ENCODE measurements around the gene ACTG2. TPM values are rescaled to one million over a fixed set of nuclear protein-coding genes. Genes with fewer than 3 reads are reported as not detected.

Gene ACTG2
- total RNA-seq, 2 donors from 2014 or later: 251 to 325 TPM

DNA sequence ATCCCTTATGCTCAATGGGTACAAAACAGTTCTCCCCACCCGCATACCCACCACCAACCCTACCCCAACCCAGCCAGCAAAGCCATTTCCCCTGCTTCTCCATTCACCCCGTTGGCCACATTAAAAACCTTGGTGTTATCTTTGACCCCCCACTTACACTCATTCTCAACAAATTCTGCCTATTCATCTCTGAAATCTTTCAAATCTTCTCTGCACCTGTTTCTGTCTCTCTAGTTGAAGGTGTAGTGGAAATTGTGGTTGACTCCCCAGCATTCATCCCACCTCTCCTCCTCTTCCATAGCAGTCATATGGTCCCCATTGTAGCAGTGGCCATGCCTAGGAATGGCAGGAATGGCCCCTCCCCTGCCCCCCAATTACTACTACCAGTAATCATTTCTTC lies 71.4 kb downstream of the ACTG2 start:
- Histone ChIP-seq H3K27me3 (replicated peaks; ENCODE audit: insufficient read depth) (no peaks in the 10 kb centered on the region), H3K9me3 (no peaks in the 10 kb centered on the region), H3K4me1 (ENCODE audit: control insufficient read depth in 1 of 2, low read depth in 2 of 2) (no peaks in the 10 kb centered on the region), H3K36me3 (peaks cover 8% of the 10 kb centered on the region), H3K4me3 (no peak overlapping the region), H3K27ac (no peak overlapping the region)
- DNase-seq (ENCODE audit: low spot score) (no peak), ATAC-seq (ENCODE audit: insufficient number of reproducible peaks, low FRiP score, low read depth) (no peak)
- TF ChIP-seq, protein P1, sequence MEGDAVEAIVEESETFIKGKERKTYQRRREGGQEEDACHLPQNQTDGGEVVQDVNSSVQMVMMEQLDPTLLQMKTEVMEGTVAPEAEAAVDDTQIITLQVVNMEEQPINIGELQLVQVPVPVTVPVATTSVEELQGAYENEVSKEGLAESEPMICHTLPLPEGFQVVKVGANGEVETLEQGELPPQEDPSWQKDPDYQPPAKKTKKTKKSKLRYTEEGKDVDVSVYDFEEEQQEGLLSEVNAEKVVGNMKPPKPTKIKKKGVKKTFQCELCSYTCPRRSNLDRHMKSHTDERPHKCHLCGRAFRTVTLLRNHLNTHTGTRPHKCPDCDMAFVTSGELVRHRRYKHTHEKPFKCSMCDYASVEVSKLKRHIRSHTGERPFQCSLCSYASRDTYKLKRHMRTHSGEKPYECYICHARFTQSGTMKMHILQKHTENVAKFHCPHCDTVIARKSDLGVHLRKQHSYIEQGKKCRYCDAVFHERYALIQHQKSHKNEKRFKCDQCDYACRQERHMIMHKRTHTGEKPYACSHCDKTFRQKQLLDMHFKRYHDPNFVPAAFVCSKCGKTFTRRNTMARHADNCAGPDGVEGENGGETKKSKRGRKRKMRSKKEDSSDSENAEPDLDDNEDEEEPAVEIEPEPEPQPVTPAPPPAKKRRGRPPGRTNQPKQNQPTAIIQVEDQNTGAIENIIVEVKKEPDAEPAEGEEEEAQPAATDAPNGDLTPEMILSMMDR (IDR thresholded peaks at IDR 0.05): no peak

DNA sequence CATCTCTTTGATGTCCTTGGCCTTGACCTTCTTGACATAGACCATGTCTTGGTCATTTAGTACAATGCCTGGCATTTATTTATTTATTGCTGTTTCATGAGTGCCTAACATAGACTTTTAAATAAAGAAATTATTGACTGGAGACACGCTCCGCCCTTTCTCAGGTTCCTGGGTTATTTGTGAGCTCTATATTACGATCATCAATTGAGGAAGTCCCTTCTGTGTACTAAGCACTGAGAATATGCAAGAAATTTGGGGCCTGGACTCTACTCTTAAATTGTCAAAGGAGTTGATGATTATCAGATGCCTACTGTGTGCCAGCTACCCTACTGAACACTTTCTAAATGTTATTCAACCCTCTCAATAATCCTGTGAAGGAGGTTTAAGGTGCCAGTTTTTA lies 72.2 kb downstream of the ACTG2 start:
- H3K36me3 ChIP-seq: no peaks in the 10 kb centered on the region
- H3K27me3 ChIP-seq (replicated peaks; ENCODE audit: insufficient read depth): no peaks in the 10 kb centered on the region
- TF ChIP-seq, protein P1 (IDR thresholded peaks at IDR 0.05): no peak
- ATAC-seq (ENCODE audit: insufficient number of reproducible peaks, low FRiP score, low read depth): no peak
- no peak overlapping the region for H3K4me3 ChIP-seq
- no peaks in the 10 kb centered on the region for H3K9me3 ChIP-seq
- peaks cover under 1 to 3% of the 10 kb centered on the region in 2 donors for H3K4me1 ChIP-seq (ENCODE audit: control insufficient read depth in 1 of 2, low read depth in 2 of 2)
- DNase-seq (ENCODE audit: low spot score): no peak
- H3K27ac ChIP-seq: no peak overlapping the region

DNA sequence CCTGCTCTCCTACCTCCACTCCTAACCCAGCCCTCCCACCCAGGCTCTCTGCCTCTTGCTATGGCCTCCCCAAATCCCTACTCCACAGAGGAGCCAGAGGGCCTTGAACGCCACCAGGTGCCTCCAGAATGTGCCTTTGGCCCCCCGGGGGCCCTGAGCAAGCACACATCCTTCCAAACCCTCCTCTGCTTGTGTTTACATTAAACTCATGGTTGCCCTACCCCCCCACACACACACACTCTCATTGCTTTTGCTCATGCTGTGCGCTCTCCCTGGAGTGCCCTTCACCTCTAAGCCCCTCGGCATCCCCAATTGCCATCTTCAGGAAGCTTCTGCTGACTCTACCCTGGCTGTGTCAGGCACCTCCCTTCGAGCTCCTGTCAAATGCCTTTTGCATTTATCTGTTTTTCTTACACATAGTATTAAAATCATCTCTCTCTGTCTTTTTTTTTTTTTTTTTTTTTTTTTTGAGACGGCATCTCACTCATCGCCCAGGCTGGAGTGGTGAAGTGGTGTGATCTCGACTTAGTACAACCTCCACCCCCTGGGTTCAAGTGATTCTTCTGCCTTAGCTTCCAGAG lies 75.6 kb downstream of the ACTG2 start:
- TF ChIP-seq, protein P1 (IDR thresholded peaks at IDR 0.05): no peak
- Histone ChIP-seq H3K4me1 (ENCODE audit: control insufficient read depth in 1 of 2, low read depth in 2 of 2) (peaks cover 15 to 21% of the 10 kb centered on the region in 2 donors), H3K9me3 (no peaks in the 10 kb centered on the region), H3K36me3 (no peaks in the 10 kb centered on the region), H3K4me3 (no peak overlapping the region), H3K27me3 (replicated peaks; ENCODE audit: insufficient read depth) (no peaks in the 10 kb centered on the region), H3K27ac (no peak overlapping the region)
- DNase-seq (ENCODE audit: low spot score): no peak
- no peak for ATAC-seq (ENCODE audit: insufficient number of reproducible peaks, low FRiP score, low read depth)

DNA sequence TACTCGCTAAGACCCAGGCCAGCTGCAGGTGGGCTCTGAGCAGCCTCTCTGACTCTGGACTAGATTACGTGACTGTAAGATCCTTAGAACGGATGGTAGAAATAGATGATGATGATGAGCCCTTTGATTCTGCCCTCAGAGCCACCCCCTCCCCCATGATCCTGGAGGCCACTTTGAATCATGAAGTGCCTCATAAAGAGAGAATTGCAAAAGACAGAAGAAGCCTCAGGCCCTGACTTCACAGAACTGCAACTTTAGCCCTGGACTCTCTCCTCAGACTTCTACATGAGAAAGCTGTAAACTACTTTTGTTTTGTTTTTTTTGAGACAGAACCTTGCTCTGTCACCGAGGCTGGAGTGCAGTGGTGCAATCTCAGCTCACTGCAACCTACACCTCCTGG lies 76.5 kb downstream of the ACTG2 start:
- Histone ChIP-seq H3K27me3 (replicated peaks; ENCODE audit: insufficient read depth) (no peaks in the 10 kb centered on the region), H3K9me3 (no peaks in the 10 kb centered on the region), H3K4me3 (no peak overlapping the region), H3K27ac (no peak overlapping the region), H3K36me3 (no peaks in the 10 kb centered on the region), H3K4me1 (ENCODE audit: control insufficient read depth in 1 of 2, low read depth in 2 of 2) (peaks cover 15 to 21% of the 10 kb centered on the region in 2 donors)
- TF ChIP-seq, protein P1 (IDR thresholded peaks at IDR 0.05): no peak
- no peak for DNase-seq (ENCODE audit: low spot score)
- ATAC-seq (ENCODE audit: insufficient number of reproducible peaks, low FRiP score, low read depth): no peak

Other genes starting within 250 kb of the ACTG2 start
- gene TPRKB, start 155.7 kb upstream of the ACTG2 start, total RNA-seq: 10 to 100 TPM; 18.9 to 26.5 TPM
- 10 to 100 TPM; 24.1 to 34.8 TPM for gene DUSP11, start 112.9 kb upstream of the ACTG2 start, total RNA-seq
- not detected for gene C2orf78, start 108.8 kb upstream of the ACTG2 start, total RNA-seq
- gene STAMBP, start 64.0 kb upstream of the ACTG2 start, total RNA-seq: 10 to 100 TPM; 23.8 to 34.4 TPM
- gene DGUOK, start 33.9 kb downstream of the ACTG2 start, total RNA-seq: 10 to 100 TPM; 20.8 to 36.2 TPM
- gene TET3, start 91.9 kb downstream of the ACTG2 start, total RNA-seq: 10 to 100 TPM in 1 of 2 donors, 1 to 10 TPM in 1; 8.7 to 15.8 TPM

Data from thoracic aorta (tissue), 2 donors.